SK-N-SH (cell line): ENCODE measurements around the gene SAMD1. TPM values are rescaled to one million over a fixed set of nuclear protein-coding genes. Genes with fewer than 3 reads are reported as not detected.
"Not testable (repeated sequence)": the region's sequence is repeated elsewhere in the genome, so short reads cannot be mapped to it uniquely, and the experiment has no call there.

ENCODE experiments used
- CTCF ChIA-PET: fragments of 300-600, 350-600 bp; formaldehyde crosslinking; extraction: SDS; loops from one replicate; lab custom pipeline; 2021; lab: Yijun Ruan, JAX
- POLR2A ChIA-PET: fragments of 350-600 bp; sonication (Branson Sonifier 250); formaldehyde crosslinking; extraction: SDS; loops from one replicate; lab custom pipeline; 2020; ENCODE audit warnings: antibody characterized with exemption, inconsistent platforms; lab: Yijun Ruan, JAX
- DNase-seq: peaks from one replicate; pipeline ENCODE4 v3.0.0; 2012
- H2AFZ ChIP-seq: fragments of 200-600 bp; sonication (generic); 2 replicates; pipeline ENCODE4 v1.8.1; 2016; ENCODE audit warnings: antibody characterized with exemption, mild to moderate bottlenecking, low read depth
- H3F3A ChIP-seq: fragments of 200-600 bp; sonication (generic); replicated peaks from 2 replicates; pipeline ENCODE3; 2016; ENCODE audit warnings: antibody characterized with exemption, mild to moderate bottlenecking; ENCODE audit not compliant: insufficient read depth
- H3K27ac ChIP-seq, 2 experiments: fragments of 200-500 bp in 1 of 2; fragments of 200-600 bp in 1 of 2; sonication (Bioruptor generic) in 1 of 2; sonication (generic), shearing (Covaris generic) in 1 of 2; 2 replicates each; pipeline versions ENCODE4 v1.5.1 to v1.6.1; 2014 to 2016; ENCODE audit warnings: low read depth in 2 of 2, inconsistent platforms in 1 of 2, low read length in 1 of 2, mild to moderate bottlenecking in 1 of 2, mixed read lengths in 1 of 2
- H3K27me3 ChIP-seq: fragments of 200-600 bp; sonication (generic), shearing (Covaris generic); 2 replicates; pipeline ENCODE4 v1.6.1; 2016; ENCODE audit warnings: mixed run types; ENCODE audit not compliant: insufficient read depth
- H3K36me3 ChIP-seq, 2 experiments: fragments of 200-500 bp in 1 of 2; fragments of 200-600 bp in 1 of 2; sonication (Bioruptor generic) in 1 of 2; sonication (generic) in 1 of 2; replicated peaks in 1 of 2; 2 replicates each; pipeline versions ENCODE3 to v1.5.1; 2014 to 2016; ENCODE audit warnings: low read length in 1 of 2, mild to moderate bottlenecking in 1 of 2; ENCODE audit not compliant: insufficient read depth in 2 of 2, control insufficient read depth in 1 of 2
- H3K4me1 ChIP-seq, 2 experiments: fragments of 200-500 bp in 1 of 2; fragments of 200-600 bp in 1 of 2; sonication (Bioruptor generic) in 1 of 2; sonication (generic), shearing (Covaris generic) in 1 of 2; 2 replicates each; pipeline versions ENCODE4 v1.5.1 to v1.6.1; 2014 to 2016; ENCODE audit warnings: low read depth in 1 of 2, low read length in 1 of 2, mixed run types in 1 of 2; ENCODE audit not compliant: insufficient read depth in 2 of 2, control insufficient read depth in 1 of 2
- H3K4me2 ChIP-seq: fragments of 200-600 bp; sonication (generic), shearing (Covaris generic); 2 replicates; pipeline ENCODE4 v1.6.1; 2017; ENCODE audit warnings: mixed run types
- H3K4me3 ChIP-seq, 2 experiments: fragments of 200-500 bp in 1 of 2; fragments of 200-600 bp in 1 of 2; sonication (Bioruptor generic) in 1 of 2; sonication (generic), shearing (Covaris generic) in 1 of 2; 2 replicates each; pipeline versions ENCODE4 v1.5.1 to v1.8.1; 2014 to 2016; ENCODE audit warnings: low read depth in 2 of 2, inconsistent platforms in 1 of 2, low read length in 1 of 2, mild to moderate bottlenecking in 1 of 2, mixed read lengths in 1 of 2, moderate library complexity in 1 of 2
- H3K79me2 ChIP-seq: fragments of 200-600 bp; sonication (generic); 2 replicates; pipeline ENCODE4 v1.8.1; 2017; ENCODE audit warnings: mild to moderate bottlenecking; ENCODE audit not compliant: insufficient read depth
- H3K9ac ChIP-seq: fragments of 200-600 bp; sonication (generic); 2 replicates; pipeline ENCODE4 v1.6.1; 2017; ENCODE audit warnings: mixed run types
- H3K9me2 ChIP-seq: fragments of 200-600 bp; sonication (generic); 2 replicates; pipeline ENCODE4 v1.6.1; 2017; ENCODE audit warnings: mixed run types
- H3K9me3 ChIP-seq: fragments of 200-600 bp; sonication (generic); 2 replicates; pipeline ENCODE4 v1.6.1; 2017; ENCODE audit warnings: mixed run types, mild to moderate bottlenecking, moderate library complexity
- H4K20me1 ChIP-seq: fragments of 200-600 bp; sonication (generic); 2 replicates; pipeline ENCODE4 v1.6.1; 2017; ENCODE audit warnings: mild to moderate bottlenecking, mixed run types; ENCODE audit not compliant: insufficient read depth
- EP300 ChIP-seq, 2 experiments: IDR thresholded peaks; 2 replicates each; pipeline versions ENCODE4 v1.4.0 to v1.6.1; 2012; ENCODE audit warnings: borderline replicate concordance in 1 of 2, low read depth in 1 of 2, low read length in 1 of 2
- RAD21 ChIP-seq: IDR thresholded peaks from 2 replicates; pipeline ENCODE4 v1.6.1; 2012; ENCODE audit warnings: mild to moderate bottlenecking, low read length
- RCOR1 ChIP-seq: fragments of 150-350 bp; IDR thresholded peaks from 2 replicates; pipeline ENCODE4 v1.6.1; 2017; ENCODE audit warnings: antibody characterized with exemption, low read length
- SMC3 ChIP-seq: IDR thresholded peaks from 2 replicates; pipeline ENCODE4 v1.6.1; 2012; ENCODE audit warnings: low read depth, low read length, improper control_type of control experiment
- WGBS: methylation state at CpG from one replicate; pipeline ENCODE4 v1.1.6; 2017; ENCODE audit warnings: low lambda C conversion rate; 5-methylcytosine and 5-hydroxymethylcytosine counted together
- polyA plus RNA-seq, 3 experiments: library from polyadenylated mRNA; depleted of rRNA; stranded (reverse); fragments of >200 nt; gene quantifications; 2 replicates each; pipeline ENCODE4 v1.2.3, GENCODE V29; 2012
- TF ChIP-seq, protein P1 (sequence below): fragments of 200-600 bp; sonication (generic); IDR thresholded peaks from 2 replicates; pipeline ENCODE4 v1.6.1; 2017; ENCODE audit warnings: antibody characterized with exemption, mild to moderate bottlenecking, moderate library complexity

The SAMD1 gene
- polyA plus RNA-seq, 1 of the 3 experiments (the other 2 are of a cell fraction), result 19.0 TPM

DNA sequence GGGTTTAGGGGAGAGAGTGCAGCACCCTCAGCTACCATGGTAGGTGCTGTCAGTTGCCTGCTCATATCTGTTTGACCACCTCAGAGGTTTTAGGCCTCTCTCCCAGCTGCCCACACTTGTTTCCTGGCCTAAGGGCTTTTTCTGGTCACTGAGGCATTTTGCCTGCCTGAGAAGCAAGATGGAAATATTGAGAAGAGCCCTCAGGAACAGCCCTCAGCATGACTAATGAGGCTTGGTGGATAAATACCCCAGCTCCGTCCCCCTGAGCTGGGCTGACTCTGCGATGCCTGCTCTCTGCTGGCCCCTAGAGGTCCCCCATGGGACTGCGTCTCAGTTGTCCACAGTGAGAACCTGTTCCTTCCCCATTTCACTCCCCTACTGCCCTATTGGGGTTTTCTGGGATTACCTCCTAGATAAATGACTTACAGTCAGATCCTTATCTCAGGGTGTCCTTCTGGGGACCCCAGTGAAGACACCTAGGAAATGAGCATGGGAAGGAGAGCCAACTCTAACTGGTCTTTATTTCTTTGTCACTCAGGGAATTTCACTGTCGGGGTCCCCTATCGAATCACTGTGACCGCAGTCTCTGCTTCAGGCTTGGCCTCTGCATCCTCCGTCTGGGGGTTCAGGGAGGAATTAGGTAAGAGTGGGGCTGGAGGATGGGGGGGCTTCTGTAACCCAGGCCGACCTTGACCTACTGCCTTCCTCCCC lies 42.0 kb downstream of the SAMD1 start:
- WGBS, result 80% methylated on average over 8 of the region's 8 CpGs
- Histone ChIP-seq H2AFZ (no peak overlapping the region), H3K27ac (no peak overlapping the region), H3K4me2 (no peak overlapping the region), H3K9ac (no peak overlapping the region), H3K4me1 (no peaks in the 10 kb centered on the region), H3K36me3 (no peaks in the 10 kb centered on the region), H3K27me3 (no peaks in the 10 kb centered on the region), H4K20me1 (no peaks in the 10 kb centered on the region), H3K4me3 (no peak overlapping the region), H3K9me3 (no peaks in the 10 kb centered on the region), H3K79me2 (no peaks in the 10 kb centered on the region), H3K9me2 (no peaks in the 10 kb centered on the region), H3F3A (no peaks in the 10 kb centered on the region)
- peak; percentile 83 for DNase-seq
- POLR2A ChIA-PET, result interaction anchor here (0.7 to 1.2 kb wide), 3 partner anchors 9 to 167 kb away, joined by 3 read pairs; partner anchors contain the start of gene IL27RA
- CTCF ChIA-PET, result interaction anchor here (0.6 to 4.5 kb wide), 19 partner anchors 11 to 168 kb away, joined by 3 to 34 read pairs (median 3); partner anchors contain the start of genes IL27RA and MISP3
- TF ChIP-seq SMC3 (peak; percentile 31; the same call in 1 of the 2 replicates), RAD21 (peak; percentile 52), EP300 (IDR thresholded peaks at IDR 0.05; ENCODE audit: borderline replicate concordance in 1 of 2, low read depth in 1 of 2, low read length in 1 of 2) (no peak), RCOR1 (no peak)
- TF ChIP-seq, protein P1, sequence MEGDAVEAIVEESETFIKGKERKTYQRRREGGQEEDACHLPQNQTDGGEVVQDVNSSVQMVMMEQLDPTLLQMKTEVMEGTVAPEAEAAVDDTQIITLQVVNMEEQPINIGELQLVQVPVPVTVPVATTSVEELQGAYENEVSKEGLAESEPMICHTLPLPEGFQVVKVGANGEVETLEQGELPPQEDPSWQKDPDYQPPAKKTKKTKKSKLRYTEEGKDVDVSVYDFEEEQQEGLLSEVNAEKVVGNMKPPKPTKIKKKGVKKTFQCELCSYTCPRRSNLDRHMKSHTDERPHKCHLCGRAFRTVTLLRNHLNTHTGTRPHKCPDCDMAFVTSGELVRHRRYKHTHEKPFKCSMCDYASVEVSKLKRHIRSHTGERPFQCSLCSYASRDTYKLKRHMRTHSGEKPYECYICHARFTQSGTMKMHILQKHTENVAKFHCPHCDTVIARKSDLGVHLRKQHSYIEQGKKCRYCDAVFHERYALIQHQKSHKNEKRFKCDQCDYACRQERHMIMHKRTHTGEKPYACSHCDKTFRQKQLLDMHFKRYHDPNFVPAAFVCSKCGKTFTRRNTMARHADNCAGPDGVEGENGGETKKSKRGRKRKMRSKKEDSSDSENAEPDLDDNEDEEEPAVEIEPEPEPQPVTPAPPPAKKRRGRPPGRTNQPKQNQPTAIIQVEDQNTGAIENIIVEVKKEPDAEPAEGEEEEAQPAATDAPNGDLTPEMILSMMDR, result peak; percentile 79

GRCh38 chr19:14047866-14048265 lies 42.7 kb downstream of the SAMD1 start:
- not testable (repeated sequence) for H3K4me2 ChIP-seq, H3K27me3 ChIP-seq, H3K9me3 ChIP-seq, H4K20me1 ChIP-seq, H3K4me3 ChIP-seq, H3K79me2 ChIP-seq, H3K9me2 ChIP-seq, DNase-seq, H3K4me1 ChIP-seq, H3F3A ChIP-seq, H2AFZ ChIP-seq, H3K27ac ChIP-seq, H3K9ac ChIP-seq, H3K36me3 ChIP-seq
- WGBS, result 97% methylated on average over 10 of the region's 10 CpGs
- POLR2A ChIA-PET, result interaction anchor here (1.2 kb wide), 1 partner anchor 9 kb away, joined by 3 read pairs; no protein-coding TSS in a partner anchor
- CTCF ChIA-PET, result interaction anchor here (0.6 to 4.5 kb wide), 19 partner anchors 11 to 1067 kb away, joined by 3 to 34 read pairs (median 3); partner anchors contain the start of genes IL27RA and MISP3
